Astrocyte (in vitro differentiated cells and primary cell): Measurements from ENCODE around the gene CPE. TPM values are rescaled to one million over a fixed set of nuclear protein-coding genes. Genes with fewer than 3 reads are reported as not detected.

Source experiments
- DNase-seq: peaks from one replicate; pipeline ENCODE4 v3.0.0-alpha.2; 2010; ENCODE audit warnings: low read depth
- FAIRE-seq: peaks from 2 replicates; lab custom pipeline; 2011; peaks lifted over from hg19 to GRCh38; lab: Jason Lieb, UNC
- H2AFZ ChIP-seq: 2 replicates; pipeline ENCODE4 v1.6.0; 2012; ENCODE audit warnings: low read depth, low read length, inconsistent platforms
- H3K27ac ChIP-seq: 2 replicates; pipeline ENCODE4 v1.5.1; 2011; ENCODE audit warnings: low read depth, low read length, inconsistent platforms
- H3K27me3 ChIP-seq: 2 replicates; pipeline ENCODE4 v1.6.0; 2011; ENCODE audit warnings: low read length, inconsistent platforms; ENCODE audit not compliant: insufficient read depth
- H3K36me3 ChIP-seq: 2 replicates; pipeline ENCODE4 v1.5.1; 2011; ENCODE audit warnings: low read length, inconsistent platforms; ENCODE audit not compliant: insufficient read depth
- H3K4me1 ChIP-seq: 2 replicates; pipeline ENCODE4 v1.5.1; 2011; ENCODE audit warnings: low read length, inconsistent platforms; ENCODE audit not compliant: insufficient read depth
- H3K4me2 ChIP-seq: 2 replicates; pipeline ENCODE4 v1.6.0; 2012; ENCODE audit warnings: low read length, inconsistent platforms
- H3K4me3 ChIP-seq: 2 replicates; pipeline ENCODE4 v1.5.1; 2011; ENCODE audit warnings: low read depth, mild to moderate bottlenecking, low read length, inconsistent platforms; ENCODE audit not compliant: insufficient read depth
- H3K79me2 ChIP-seq: 2 replicates; pipeline ENCODE4 v1.6.0; 2012; ENCODE audit warnings: mild to moderate bottlenecking, low read length, inconsistent platforms; ENCODE audit not compliant: insufficient read depth
- H3K9ac ChIP-seq: 2 replicates; pipeline ENCODE4 v1.6.0; 2012; ENCODE audit warnings: mild to moderate bottlenecking, low read length, inconsistent platforms
- H3K9me3 ChIP-seq: 2 replicates; pipeline ENCODE4 v1.5.1; 2012; ENCODE audit warnings: low read depth, mild to moderate bottlenecking, low read length, inconsistent platforms; ENCODE audit not compliant: insufficient read depth
- H4K20me1 ChIP-seq: 2 replicates; pipeline ENCODE4 v1.6.0; 2012; ENCODE audit warnings: low read length, inconsistent platforms; ENCODE audit not compliant: insufficient read depth
- H3K27ac Mint-ChIP-seq: one replicate; pipeline ENCODE4 v1.8.0; 2021; ENCODE audit warnings: mild to moderate bottlenecking, mixed read lengths; ENCODE audit not compliant: unreplicated experiment
- H3K27me3 Mint-ChIP-seq: one replicate; pipeline ENCODE4 v1.8.0; 2021; ENCODE audit warnings: low read depth, mixed read lengths; ENCODE audit not compliant: unreplicated experiment
- H3K36me3 Mint-ChIP-seq: one replicate; pipeline ENCODE4 v1.8.0; 2021; ENCODE audit warnings: low read depth, mixed read lengths; ENCODE audit not compliant: unreplicated experiment
- H3K4me1 Mint-ChIP-seq: one replicate; pipeline ENCODE4 v1.8.0; 2021; ENCODE audit warnings: low read depth, mixed read lengths; ENCODE audit not compliant: unreplicated experiment
- H3K4me3 Mint-ChIP-seq: one replicate; pipeline ENCODE4 v1.8.0; 2021; ENCODE audit warnings: mild to moderate bottlenecking, moderate library complexity, mixed read lengths; ENCODE audit not compliant: unreplicated experiment
- H3K9me3 Mint-ChIP-seq: one replicate; pipeline ENCODE4 v1.8.0; 2021; ENCODE audit warnings: mild to moderate bottlenecking, mixed read lengths; ENCODE audit not compliant: unreplicated experiment
- EZH2 ChIP-seq: IDR thresholded peaks from 2 replicates; pipeline ENCODE4 v1.6.1; 2012; ENCODE audit warnings: mild to moderate bottlenecking, low read length, inconsistent platforms; ENCODE audit not compliant: insufficient read depth
- total RNA-seq: library from RNA; stranded (reverse); gene quantifications from 2 replicates; pipeline ENCODE4 v1.2.1, GENCODE V29; 2021
- TF ChIP-seq, protein P1 (sequence below): IDR thresholded peaks from 2 replicates; pipeline ENCODE4 v1.5.1; 2011; ENCODE audit warnings: low read depth, mild to moderate bottlenecking, inconsistent platforms, low read length, moderate library complexity; ENCODE audit not compliant: insufficient read depth

The CPE gene
- total RNA-seq, 1 donor from 2014 or later = 380 TPM

DNA sequence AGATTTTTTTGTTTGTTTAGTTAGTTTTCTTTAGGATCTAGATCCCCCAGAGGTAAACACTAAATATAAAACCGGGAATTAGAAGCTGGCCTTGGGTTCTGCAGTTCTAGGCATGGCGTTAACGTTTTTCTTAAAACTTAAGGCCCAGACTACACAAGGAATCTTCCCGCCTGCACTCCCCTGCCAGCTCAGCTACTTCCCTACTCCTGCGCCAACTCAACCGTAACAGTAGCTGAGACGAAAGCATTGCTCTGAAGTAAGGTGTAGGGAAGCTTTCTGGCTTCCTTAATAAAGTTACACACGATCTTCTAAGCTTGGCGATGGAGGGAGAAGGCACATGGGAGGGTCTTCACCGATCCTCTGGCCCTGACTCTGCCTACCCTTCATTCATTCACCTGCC, 37.1 kb downstream of the CPE start:
- Histone ChIP-seq H3K36me3 (no peaks in the 10 kb centered on the region), H3K4me3 (no peak overlapping the region), H3K4me2 (no peak overlapping the region), H3K9ac (no peak overlapping the region), H3K9me3 (no peaks in the 10 kb centered on the region), H2AFZ (no peak overlapping the region), H3K4me1 (no peaks in the 10 kb centered on the region), H3K27me3 (no peaks in the 10 kb centered on the region), H3K79me2 (no peaks in the 10 kb centered on the region), H3K27ac (no peak overlapping the region), H4K20me1 (no peaks in the 10 kb centered on the region)
- Mint-ChIP-seq H3K4me1 (peaks cover 2% of the 10 kb centered on the region), H3K27ac (no peak overlapping the region), H3K4me3 (no peak overlapping the region), H3K36me3 (peaks cover 7% of the 10 kb centered on the region), H3K9me3 (no peaks in the 10 kb centered on the region), H3K27me3 (no peaks in the 10 kb centered on the region)
- TF ChIP-seq EZH2 = no peak
- TF ChIP-seq, protein P1, sequence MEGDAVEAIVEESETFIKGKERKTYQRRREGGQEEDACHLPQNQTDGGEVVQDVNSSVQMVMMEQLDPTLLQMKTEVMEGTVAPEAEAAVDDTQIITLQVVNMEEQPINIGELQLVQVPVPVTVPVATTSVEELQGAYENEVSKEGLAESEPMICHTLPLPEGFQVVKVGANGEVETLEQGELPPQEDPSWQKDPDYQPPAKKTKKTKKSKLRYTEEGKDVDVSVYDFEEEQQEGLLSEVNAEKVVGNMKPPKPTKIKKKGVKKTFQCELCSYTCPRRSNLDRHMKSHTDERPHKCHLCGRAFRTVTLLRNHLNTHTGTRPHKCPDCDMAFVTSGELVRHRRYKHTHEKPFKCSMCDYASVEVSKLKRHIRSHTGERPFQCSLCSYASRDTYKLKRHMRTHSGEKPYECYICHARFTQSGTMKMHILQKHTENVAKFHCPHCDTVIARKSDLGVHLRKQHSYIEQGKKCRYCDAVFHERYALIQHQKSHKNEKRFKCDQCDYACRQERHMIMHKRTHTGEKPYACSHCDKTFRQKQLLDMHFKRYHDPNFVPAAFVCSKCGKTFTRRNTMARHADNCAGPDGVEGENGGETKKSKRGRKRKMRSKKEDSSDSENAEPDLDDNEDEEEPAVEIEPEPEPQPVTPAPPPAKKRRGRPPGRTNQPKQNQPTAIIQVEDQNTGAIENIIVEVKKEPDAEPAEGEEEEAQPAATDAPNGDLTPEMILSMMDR = no peak
- no peak for DNase-seq
- FAIRE-seq = no peak

DNA sequence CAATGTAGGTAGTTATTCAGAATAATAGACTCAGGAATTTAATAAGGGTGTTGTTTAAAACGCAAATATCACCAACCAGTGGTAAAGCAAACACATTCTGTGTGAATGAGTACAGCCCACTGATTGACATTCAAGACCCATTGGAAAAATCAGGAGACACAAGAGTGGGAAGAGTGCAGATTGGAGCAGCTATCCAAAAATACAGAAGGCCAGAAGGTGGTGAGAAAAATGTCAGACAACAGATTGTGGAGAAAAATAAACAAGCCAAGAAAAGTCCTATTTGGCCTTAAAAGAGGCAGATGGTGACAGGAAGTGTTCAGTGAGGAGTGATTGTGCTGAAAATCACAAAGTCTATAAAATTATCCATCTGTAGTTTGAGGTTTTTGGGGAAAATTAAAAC, 39.3 kb downstream of the CPE start:
- no peaks in the 10 kb centered on the region for H4K20me1 ChIP-seq
- H2AFZ ChIP-seq = no peak overlapping the region
- no peaks in the 10 kb centered on the region for H3K79me2 ChIP-seq
- TF ChIP-seq, protein P1 = no peak
- no peak for TF ChIP-seq EZH2
- H3K9me3 ChIP-seq = no peaks in the 10 kb centered on the region
- H3K27ac Mint-ChIP-seq = no peak overlapping the region
- no peak overlapping the region for H3K4me3 ChIP-seq
- FAIRE-seq = no peak
- H3K27me3 ChIP-seq = no peaks in the 10 kb centered on the region
- H3K27ac ChIP-seq = no peak overlapping the region
- peaks cover 2% of the 10 kb centered on the region for H3K4me1 Mint-ChIP-seq
- no peak for DNase-seq
- H3K36me3 ChIP-seq = no peaks in the 10 kb centered on the region
- H3K4me1 ChIP-seq = no peaks in the 10 kb centered on the region
- no peak overlapping the region for H3K4me2 ChIP-seq
- peaks cover 2% of the 10 kb centered on the region for H3K36me3 Mint-ChIP-seq
- no peaks in the 10 kb centered on the region for H3K27me3 Mint-ChIP-seq
- H3K9me3 Mint-ChIP-seq = no peaks in the 10 kb centered on the region
- H3K4me3 Mint-ChIP-seq = no peak overlapping the region
- no peak overlapping the region for H3K9ac ChIP-seq

DNA sequence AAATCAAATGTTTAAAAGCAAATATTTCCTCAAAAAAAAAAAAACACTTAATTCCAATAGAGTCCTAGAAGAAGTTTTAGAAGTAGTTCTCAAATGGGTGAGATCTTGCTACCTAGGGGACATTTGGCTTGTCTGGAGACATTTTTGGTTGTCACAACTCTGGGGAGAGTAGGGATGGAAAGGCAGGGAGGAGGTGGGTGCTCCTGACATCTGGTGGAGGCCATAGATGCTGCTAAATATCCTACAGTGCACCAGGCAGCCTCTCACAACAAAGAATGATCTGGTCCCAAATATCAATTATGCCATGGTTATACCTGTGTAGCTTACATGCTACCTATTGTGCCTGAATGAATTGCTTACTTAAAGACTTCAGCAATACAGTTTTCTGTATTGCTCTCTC, 46.8 kb downstream of the CPE start:
- H3K79me2 ChIP-seq = no peaks in the 10 kb centered on the region

More for the DNA sequence above, 46.8 kb downstream of the CPE start:
- H3K36me3 Mint-ChIP-seq = peaks cover 6% of the 10 kb centered on the region
- H3K9me3 ChIP-seq = no peaks in the 10 kb centered on the region
- TF ChIP-seq, protein P1 = no peak
- no peak for TF ChIP-seq EZH2
- DNase-seq = no peak
- H3K27ac Mint-ChIP-seq = no peak overlapping the region
- H3K4me3 ChIP-seq = no peak overlapping the region
- peaks cover 5% of the 10 kb centered on the region for H3K4me1 Mint-ChIP-seq
- H3K9me3 Mint-ChIP-seq = no peaks in the 10 kb centered on the region
- H3K9ac ChIP-seq = no peak overlapping the region
- H3K4me1 ChIP-seq = no peaks in the 10 kb centered on the region
- no peak overlapping the region for H3K4me3 Mint-ChIP-seq
- H3K27me3 Mint-ChIP-seq = no peaks in the 10 kb centered on the region
- no peaks in the 10 kb centered on the region for H4K20me1 ChIP-seq
- H3K36me3 ChIP-seq = no peaks in the 10 kb centered on the region
- no peak for FAIRE-seq
- H3K27me3 ChIP-seq = no peaks in the 10 kb centered on the region
- H3K27ac ChIP-seq = no peak overlapping the region
- no peak overlapping the region for H2AFZ ChIP-seq
- H3K4me2 ChIP-seq = no peak overlapping the region
